Myocyte (in vitro differentiated cells): Measurements from ENCODE around the gene SLC12A2. TPM values are rescaled to one million over a fixed set of nuclear protein-coding genes. Genes with fewer than 3 reads are reported as not detected.
A peak's percentile ranks its signal among the peaks of the same experiment; 100 is the strongest.

Experiments used
- DNase-seq: peaks from one replicate; pipeline ENCODE4 v3.0.0-alpha.2; 2012; ENCODE audit warnings: low read depth
- polyA plus RNA-seq: library from polyadenylated mRNA; unstranded; fragments of >200 nt; gene quantifications from one replicate; pipeline ENCODE4 v1.2.1, GENCODE V29; 2012; ENCODE audit warnings: missing spikeins
- total RNA-seq: library from RNA; depleted of rRNA; stranded (reverse); fragments of >200 nt; gene quantifications from 2 replicates; pipeline ENCODE4 v1.2.3, GENCODE V29; 2014

The SLC12A2 gene
- 70.2 and 114 TPM in 2 replicates for total RNA-seq
- polyA plus RNA-seq, result 11.5 TPM

DNA sequence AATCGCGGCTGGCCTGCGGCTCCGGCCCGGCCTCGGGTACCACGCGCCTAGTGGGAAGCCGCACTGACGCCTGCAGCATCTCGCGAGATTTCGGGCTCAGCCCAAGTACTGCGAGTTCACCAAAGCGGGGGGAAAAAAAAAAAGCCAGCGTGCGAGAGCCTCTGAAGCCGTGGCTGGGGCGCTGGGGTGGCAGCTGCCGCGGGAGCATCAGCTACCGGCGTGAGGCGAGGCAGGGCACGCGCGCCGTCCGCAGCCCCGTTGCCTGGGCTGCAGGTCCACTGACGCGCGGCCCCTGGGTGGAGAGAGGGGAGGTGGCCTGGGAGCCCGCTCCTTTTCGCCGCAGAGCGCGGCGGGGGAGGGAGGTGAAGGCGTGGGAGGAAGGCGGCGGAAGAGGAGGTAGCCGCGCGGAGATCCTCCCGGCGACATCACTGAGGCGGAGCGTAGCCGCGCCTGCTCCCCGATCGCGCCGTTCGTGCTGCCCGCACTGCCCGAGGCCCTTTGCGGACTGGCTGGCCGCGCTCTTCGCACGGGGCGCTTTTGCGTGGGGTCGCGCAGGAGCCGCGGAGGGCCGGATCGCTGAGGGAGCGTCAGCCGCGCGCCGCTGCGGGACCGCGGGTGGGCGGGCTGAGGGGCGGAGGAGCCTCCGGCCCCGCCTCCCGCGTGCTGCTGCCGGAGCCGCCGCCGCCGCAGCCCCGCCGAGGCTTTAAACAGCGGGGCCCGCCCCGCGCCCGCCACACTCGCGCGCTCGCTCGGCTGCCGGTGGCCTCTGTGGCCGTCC, at the start of gene SLC12A2:
SLC12A2 (plus strand) TSS at position 734 of the 778 bp plus-strand sequence. CDS start 189 bp downstream, outside the sequence.
- peak; percentile 97 for DNase-seq

DNA sequence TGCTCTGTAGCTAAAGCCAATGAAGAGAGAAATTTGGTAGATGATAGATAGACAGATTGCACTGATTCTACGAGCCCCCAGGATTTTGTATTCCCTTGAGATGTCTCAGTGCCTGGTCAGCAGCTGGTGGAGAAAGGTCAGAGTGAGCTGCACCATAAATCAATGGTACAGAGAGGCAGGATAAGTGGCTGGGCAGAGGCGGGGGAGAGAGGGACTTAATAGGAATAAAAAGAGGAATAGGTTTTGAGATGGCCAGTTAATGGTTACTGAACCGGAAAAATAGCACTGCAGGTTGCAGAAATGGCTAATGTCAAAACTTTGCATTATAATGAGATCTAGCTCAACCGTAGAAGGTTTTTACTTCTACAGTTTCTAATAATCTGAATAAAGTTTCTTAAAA, 47.9 kb upstream of the SLC12A2 start:
- DNase-seq, result peak; percentile 17

DNA sequence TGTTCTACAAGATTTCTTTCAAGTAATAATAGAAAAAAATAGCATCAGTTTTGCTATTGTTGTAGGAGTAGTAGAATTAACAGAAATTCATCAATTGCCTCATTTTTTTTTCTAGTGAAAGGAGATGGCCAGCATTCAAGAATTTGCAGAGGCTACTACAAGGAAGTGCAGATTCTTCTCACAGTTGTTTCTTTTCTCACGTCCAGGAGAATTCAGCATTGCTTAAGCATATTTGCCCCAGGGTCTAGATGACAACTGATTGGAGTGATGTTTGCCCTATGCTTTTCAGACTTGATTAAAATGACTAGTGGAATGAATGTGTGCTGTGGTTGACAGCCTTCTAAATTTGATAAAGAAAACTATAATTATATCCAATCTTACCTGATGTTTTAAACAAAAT, 46.6 kb upstream of the SLC12A2 start:
- DNase-seq, result no peak

DNA sequence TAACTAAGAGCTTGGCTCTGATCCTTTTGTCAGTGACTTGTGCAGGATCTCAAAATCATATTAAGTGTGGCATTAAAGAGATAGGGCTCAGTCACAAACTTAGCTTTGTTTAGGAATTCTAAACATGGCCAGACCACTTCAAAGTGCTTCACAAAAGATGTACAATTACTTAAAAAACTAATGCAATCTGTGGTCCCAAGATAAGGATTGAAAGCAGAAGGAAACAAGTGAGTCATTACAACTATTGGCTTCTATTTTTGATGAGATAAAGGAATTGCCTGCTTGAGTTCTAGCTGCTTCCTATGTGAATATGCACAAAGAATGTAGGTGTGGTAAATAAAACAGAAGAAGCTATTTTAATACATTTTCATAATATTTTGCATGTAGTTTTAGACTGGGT, 44.9 kb upstream of the SLC12A2 start:
- no peak for DNase-seq

DNA sequence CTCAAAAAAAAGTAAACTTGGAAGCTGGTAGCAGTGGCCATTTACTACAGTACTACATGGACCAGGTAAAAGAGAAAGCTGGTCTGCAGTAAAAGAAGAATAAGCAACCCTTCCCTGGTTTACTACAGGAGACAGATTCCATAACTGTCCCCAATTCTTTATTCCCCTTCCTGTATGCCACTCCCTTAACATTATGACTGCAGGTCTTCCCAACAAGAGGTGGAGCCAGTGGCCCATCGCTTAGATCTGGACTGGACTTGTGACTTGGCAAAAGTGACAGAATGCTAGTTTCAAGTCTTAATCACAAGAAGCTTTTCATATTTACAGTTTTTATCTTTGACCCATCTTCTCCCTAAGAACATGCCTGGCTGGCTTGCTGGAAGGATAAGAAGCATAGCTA, 42.6 kb upstream of the SLC12A2 start:
- DNase-seq, result no peak

DNA sequence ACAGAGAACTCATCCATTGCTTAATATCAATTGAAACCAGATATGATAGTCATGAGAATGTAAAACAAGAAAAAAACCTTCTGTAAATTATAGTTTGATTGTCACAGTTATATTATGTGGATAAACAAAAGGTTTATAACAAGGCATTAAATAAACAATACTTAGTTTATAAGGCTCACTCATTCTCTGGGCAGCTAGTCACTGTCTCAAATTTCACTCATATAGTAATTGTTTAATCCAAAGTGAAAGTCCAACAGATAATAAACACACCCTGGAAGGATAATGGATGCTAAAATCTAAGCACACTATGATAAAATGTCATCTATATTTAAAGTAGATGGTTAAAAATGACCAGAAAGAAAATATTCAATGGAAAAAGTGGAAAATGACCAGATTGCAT, 30.8 kb upstream of the SLC12A2 start:
- no peak for DNase-seq

DNA sequence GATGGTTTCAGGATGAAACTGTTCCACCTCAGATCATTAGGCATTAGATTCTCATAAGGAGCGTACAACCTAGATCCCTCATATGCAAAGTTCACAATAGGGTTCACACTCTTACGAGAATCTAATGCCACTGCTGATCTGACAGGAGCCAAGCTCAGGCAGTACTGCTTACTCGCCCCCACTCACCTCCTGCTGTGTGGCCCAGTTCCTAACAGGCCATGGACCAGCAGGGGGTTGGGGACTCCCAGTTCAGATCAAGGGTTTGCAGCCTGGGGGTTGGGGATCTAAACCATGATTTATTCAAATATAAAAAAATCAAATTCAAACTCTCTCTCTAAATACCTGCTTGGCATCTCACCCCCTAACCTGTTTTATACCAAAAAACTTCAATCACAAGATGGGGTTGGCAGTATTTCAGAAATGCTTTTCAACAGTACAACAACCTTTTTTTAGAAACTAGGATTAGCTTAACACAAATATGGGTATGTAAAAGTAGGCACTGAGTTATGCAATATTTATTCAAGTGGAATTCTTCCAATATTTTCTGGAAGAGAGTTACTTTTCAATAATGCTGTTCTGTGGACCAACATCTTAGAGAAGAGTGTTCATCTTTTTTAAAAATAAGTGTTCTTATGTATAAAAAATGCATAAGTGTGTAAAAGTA, 30.1 kb upstream of the SLC12A2 start:
- DNase-seq, result peak; percentile 25

DNA sequence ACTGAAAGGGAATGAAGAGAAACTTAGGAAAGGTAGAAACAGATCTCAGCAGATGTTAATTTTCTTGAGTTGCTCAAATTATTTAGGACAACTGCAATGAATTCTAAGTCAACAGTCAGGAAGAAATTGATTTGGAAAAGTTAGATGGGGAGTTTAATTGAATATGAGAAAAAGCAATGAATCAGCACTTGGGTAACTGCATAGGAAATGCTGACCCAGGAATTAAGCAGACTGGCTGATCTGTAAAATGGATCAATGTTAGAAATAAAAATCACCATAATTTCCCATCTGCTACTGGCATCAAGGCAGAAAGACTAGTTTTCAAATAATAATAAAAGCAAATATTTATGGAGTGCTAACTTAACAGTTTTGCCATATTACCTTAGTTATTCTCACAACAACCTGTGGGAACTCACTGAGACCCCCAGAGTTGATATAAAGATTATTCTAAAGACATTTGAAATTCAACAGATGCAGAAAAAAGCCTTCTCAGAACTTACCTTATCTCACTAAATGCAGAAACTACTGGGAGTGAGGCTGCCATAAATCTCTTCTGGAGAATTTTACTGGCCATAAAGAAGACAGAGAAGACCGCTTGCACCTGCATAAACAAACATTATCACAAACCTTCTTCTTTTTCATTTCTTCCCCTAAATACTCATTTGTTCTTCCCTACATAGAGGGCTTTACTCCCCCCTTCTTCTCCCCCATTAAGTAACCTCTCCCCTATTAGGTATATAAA, 22.8 kb upstream of the SLC12A2 start:
- DNase-seq, result no peak

DNA sequence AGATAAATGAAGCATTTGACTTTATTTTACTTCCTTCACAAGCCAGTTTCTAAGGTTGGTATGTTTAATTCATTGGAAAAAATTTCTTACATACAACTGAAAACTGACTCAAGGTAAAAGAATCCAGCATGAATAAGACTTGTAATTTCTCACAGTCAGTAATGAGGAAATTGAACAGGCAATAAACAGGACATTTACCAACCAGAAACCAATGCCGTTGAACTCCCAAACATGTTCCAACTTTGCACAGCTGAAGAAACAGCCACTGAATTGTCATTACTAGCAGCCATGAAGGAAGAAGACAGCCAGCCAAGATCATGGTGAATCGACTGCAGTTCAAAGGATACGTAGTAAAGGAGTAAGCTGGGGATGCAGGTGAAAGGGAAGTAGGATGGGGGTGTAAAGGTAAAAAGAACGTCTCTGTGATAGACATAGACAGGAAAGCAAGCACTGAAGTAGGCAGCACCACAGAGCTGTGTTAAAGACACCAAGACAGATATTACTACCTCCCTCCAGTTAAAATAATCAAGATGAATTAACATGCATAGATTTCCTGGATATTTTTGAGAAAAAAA, 21.3 kb upstream of the SLC12A2 start:
- DNase-seq, result peak; percentile 28

DNA sequence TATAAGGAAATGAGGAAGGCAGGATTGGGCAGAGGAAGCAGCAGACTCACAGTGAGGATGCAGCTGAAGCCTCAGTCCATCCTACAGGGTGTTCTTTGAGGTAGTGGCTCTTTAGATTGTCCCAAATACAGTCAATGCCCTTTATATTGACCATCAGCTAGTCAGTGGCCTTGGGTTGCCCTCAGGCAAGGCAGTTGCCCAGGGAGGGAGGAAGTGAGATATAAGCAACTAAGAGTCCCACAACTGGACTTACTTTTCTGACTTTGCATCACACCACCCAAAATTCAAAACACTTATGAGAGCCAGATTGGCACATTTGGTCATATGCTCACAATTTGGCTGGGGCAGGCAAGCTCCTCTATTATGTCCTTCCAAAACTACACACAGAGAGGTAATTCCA, 9.4 kb upstream of the SLC12A2 start:
- no peak for DNase-seq

DNA sequence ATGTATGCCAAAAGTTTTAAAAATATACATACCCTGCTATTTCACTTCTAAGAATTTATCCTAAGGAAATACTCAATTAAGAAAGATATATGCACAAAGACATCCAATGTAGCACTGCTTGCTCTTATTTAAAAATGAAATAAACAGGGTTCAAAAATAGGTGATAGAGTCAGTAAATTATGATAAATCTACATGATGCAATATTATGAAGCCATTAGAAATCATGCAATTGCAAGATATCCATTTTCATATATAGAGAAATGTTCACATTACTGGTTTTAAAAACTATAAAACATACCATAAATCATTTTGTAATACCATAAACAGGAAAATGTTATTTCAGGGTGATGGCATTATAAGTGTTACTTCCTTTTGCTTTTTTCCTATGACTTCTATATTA, 8.6 kb upstream of the SLC12A2 start:
- no peak for DNase-seq

DNA sequence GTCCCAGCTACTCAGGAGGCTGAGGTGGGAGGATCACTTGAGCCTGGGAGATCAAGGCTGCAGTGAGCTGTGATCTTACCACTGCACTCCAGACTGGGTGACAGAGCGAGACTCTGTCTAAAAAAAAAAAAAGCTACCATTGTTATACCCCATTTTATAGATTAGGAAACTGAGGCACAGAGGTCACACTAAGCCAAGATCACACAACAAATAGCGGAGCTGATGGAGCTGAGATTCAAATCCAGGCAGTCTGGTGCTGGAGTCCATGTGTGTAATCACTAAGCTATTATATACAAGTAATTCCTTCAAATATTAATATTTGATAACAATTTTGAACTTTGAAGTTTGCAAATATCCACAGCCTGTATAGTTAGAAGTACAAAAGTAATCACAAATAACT, 6.0 kb upstream of the SLC12A2 start:
- no peak for DNase-seq

DNA sequence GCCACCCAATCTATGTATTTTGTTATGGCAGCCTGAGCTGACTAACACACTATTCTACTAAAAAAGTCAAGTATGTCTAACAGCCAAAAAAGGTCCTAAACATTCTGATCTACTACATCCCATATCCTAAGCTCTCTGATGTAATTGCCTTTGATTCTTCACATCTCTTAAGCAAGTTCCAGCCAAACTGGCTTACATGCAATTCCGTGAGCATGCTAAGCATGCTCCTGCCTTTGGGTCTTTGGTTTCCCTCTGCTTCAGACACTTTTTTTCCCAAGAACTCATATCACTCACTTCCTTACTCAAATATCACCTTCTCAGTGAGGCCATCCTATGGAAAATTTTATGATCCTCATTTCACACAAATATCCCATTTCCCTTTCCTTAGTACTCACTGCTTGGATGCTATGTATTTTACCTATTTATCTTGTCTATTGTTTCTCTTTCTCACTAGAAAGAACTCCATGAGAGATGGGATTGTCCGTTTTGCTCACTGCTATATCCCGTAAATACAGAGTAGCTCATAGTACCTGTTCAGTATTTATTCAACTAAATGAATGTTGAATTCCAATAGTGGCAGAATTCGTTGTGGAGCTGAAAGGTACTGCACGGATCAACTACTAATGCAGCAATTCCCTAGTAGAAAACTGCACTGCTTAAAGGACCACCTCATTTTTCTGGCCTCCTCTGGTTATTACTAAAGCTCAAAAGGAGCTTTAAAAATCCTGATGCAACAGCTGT, 2.3 kb upstream of the SLC12A2 start:
- peak; percentile 16 for DNase-seq

DNA sequence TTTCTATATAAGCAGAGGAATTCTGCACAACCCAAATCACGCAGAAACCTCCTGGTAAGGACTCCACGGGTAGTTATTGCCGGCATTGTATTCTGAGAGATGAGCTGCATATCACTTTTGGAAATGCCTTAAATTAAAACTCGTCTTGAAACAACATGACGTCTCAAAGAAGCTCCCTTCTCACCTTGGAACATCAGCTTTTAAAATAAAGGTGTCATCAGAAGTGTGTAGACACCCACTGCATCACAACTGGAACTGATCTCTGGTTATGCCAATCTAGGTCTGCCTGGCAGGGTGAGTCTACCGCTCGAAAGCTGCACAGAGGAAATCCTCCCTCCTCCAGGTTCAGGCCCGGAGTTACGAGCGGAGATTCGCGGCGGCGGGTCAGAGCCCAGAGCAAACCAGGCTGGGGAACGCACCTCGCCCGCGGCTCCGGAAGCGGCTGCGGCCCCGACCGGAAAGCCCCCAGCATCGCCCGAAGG, 974 bp upstream of the SLC12A2 start:
- DNase-seq, result no peak

DNA sequence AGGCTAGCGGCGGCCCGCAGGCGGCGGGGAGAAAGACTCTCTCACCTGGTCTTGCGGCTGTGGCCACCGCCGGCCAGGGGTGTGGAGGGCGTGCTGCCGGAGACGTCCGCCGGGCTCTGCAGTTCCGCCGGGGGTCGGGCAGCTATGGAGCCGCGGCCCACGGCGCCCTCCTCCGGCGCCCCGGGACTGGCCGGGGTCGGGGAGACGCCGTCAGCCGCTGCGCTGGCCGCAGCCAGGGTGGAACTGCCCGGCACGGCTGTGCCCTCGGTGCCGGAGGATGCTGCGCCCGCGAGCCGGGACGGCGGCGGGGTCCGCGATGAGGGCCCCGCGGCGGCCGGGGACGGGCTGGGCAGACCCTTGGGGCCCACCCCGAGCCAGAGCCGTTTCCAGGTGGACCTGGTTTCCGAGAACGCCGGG, 253 bp downstream of the SLC12A2 start:
- DNase-seq, result no peak

DNA sequence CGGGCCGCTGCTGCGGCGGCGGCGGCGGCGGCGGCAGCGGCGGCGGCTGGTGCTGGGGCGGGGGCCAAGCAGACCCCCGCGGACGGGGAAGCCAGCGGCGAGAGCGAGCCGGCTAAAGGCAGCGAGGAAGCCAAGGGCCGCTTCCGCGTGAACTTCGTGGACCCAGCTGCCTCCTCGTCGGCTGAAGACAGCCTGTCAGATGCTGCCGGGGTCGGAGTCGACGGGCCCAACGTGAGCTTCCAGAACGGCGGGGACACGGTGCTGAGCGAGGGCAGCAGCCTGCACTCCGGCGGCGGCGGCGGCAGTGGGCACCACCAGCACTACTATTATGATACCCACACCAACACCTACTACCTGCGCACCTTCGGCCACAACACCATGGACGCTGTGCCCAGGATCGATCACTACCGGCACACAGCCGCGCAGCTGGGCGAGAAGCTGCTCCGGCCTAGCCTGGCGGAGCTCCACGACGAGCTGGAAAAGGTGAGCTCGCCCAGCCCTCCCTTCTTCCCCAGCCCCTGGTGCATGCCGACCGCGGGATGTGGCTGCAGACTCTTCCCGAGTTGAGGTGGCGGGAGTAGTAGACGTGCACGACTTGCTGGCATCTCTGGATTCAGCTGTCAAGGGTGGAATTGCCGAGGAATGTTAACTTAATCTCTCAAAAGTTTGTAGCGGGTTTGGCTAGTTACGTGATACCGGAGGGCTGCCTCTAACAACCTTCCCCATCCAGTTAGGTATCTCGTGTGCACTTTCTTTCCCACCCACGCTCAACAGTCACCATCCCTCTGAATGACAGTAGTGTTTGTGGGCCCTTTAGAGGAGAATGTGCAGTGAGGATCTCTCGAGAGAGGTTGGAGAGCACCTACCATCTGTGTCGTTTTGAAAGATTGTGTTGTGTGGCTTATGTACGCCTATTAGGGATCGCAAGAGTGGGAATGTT, 932 bp downstream of the SLC12A2 start:
- DNase-seq, result peak; percentile 46

DNA sequence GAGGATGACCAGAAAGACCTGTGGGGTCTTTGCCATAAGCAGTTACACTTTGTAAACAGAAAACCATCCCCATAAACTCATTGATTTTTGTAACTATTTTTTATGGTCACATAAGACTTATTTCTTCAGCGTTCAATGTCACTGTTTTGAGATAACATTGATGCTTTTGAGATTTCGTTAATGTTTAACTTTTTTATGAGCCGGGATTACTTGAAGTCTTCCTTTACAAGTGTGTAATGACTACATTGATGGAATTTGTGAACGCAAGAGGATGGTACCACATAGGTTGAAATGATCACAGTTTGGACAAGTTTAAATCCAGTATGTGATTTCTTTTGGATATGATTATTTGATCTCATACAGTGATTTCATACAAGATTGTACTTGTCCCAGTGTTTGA, 1.8 kb downstream of the SLC12A2 start:
- no peak for DNase-seq

DNA sequence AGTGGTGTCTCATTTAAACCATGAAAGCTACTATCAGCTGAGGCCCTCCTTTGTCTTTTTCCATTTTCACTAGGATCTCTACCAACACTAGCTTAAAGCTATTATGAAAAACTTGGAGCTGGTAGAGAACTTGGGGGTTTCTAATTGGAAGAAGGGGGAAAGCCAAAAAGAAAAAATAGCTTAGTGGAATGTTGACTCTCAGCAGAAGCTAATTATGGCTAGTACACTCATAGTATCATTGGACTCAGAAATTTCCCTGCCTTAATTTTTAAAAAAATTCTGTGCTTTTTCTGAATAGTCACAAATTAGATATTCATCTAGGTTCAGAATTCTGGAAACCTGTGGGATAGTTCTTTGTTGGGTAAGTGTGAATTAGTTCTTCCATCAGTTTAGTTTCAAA, 8.0 kb downstream of the SLC12A2 start:
- DNase-seq, result no peak

DNA sequence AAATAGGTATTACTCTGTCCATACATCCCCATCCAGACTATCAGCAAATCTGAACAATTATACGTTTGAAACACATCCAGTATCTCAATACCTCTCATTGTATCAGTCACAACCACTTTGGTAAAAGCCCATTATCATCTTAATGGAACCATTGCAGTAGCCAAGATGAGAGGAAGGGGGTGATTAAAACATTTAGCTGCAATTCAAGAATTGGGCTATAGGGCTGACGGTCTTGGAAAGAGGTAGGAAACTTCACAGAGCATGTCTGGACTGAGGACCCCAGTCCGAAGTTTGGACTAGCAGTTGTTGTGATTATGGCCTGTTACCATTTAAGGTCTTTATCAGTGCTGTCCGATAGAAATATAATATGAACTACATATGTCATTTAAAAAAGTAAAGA, 8.6 kb downstream of the SLC12A2 start:
- DNase-seq, result no peak

DNA sequence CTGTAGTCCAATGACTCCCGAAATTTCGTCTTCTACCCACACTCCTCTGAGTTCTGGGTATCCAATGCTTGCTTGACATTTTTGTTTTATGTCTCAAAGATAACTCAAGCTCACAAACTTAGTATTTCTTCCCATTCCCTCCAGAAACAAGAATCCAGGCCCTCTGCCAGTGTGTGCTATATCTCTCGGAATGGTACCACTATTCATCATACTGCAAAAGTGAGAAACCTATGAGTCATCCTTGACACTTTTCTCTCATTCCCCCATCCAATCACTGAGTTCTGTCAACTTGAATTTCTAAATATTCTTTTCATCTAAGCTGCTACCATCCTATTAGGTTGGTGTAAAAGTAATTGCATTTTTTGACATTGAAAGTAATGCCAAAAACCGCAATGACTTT, 9.8 kb downstream of the SLC12A2 start:
- DNase-seq, result no peak
